GM12878 (cell line): ENCODE measurements around the gene KLK2. TPM values are rescaled to one million over a fixed set of nuclear protein-coding genes. Genes with fewer than 3 reads are reported as not detected.
A peak's percentile ranks its signal among the peaks of the same experiment; 100 is the strongest.

Experiments
- DPF2 ChIP-seq: fragments of 450-650 bp; IDR thresholded peaks from 2 replicates; pipeline ENCODE4 v1.6.1; 2017; ENCODE audit warnings: mild to moderate bottlenecking
- E4F1 ChIP-seq: fragments of 450-650 bp; IDR thresholded peaks from 2 replicates; pipeline ENCODE4 v1.6.1; 2018; ENCODE audit warnings: borderline replicate concordance, mild to moderate bottlenecking; ENCODE audit not compliant: partially characterized antibody
- MEF2A ChIP-seq: IDR thresholded peaks from 2 replicates; pipeline ENCODE4 v1.6.1; 2011; ENCODE audit warnings: low read depth, mild to moderate bottlenecking, low read length, moderate library complexity; ENCODE audit not compliant: insufficient read depth
- MLLT1 ChIP-seq: fragments of 450-650 bp; IDR thresholded peaks from 2 replicates; pipeline ENCODE4 v1.6.1; 2016; ENCODE audit warnings: mild to moderate bottlenecking
- MYC ChIP-seq: IDR thresholded peaks from 2 replicates; pipeline ENCODE4 v1.6.1; 2011; ENCODE audit warnings: mild to moderate bottlenecking, low read length, moderate library complexity, inconsistent platforms; ENCODE audit not compliant: insufficient read depth, insufficient replicate concordance, insufficient read length, severe bottlenecking
- NR2C1 ChIP-seq: fragments of 450-650 bp; IDR thresholded peaks from 2 replicates; pipeline ENCODE4 v1.6.1; 2017; ENCODE audit warnings: antibody characterized with exemption, mild to moderate bottlenecking, moderate library complexity
- RAD21 ChIP-seq: IDR thresholded peaks from 2 replicates; pipeline ENCODE4 v1.6.1; 2011; ENCODE audit warnings: mild to moderate bottlenecking, low read depth, low read length, moderate library complexity; ENCODE audit not compliant: insufficient read depth
- RELA ChIP-seq: fragments of 450-650 bp; IDR thresholded peaks from 2 replicates; pipeline ENCODE4 v1.8.0; 2014; ENCODE audit warnings: borderline replicate concordance; ENCODE audit not compliant: partially characterized antibody
- SIN3A ChIP-seq: IDR thresholded peaks from 2 replicates; pipeline ENCODE4 v1.6.1; 2012; ENCODE audit warnings: low read depth, low read length, improper control_type of control experiment
- SP1 ChIP-seq: IDR thresholded peaks from one replicate; pipeline ENCODE4 v1.6.1; 2011; ENCODE audit warnings: low read depth, low read length
- STAT3 ChIP-seq: IDR thresholded peaks from 2 replicates; pipeline ENCODE4 v1.6.1; 2011; ENCODE audit warnings: low read depth, low read length, improper control_type of control experiment
- ZNF384 ChIP-seq: IDR thresholded peaks from 2 replicates; pipeline ENCODE4 v1.6.1; 2012; ENCODE audit warnings: low read depth, mild to moderate bottlenecking, low read length, improper control_type of control experiment, borderline replicate concordance
- polyA plus RNA-seq, 11 experiments: library from polyadenylated mRNA; depleted of rRNA in 4 of 11; unstranded in 6 of 11; stranded (reverse) in 5 of 11; fragments of >200 nt; fragmentation: Nextera tagmentation in 4 of 11; fragmentation: Illumina TruSeq in 1 of 11; extraction: Ambion mirVana in 4 of 11; extraction: Trizol in 1 of 11; gene quantifications; 1 replicate in 1 of 11; 2 replicates in 10 of 11; pipeline versions ENCODE4 v1.2.1 to v1.2.3, GENCODE V29; 2011 to 2016; ENCODE audit warnings: inconsistent platforms in 2 of 11, missing spikeins in 2 of 11, low read depth in 1 of 11
- total RNA-seq, 4 experiments: library from RNA; depleted of rRNA in 3 of 4; stranded (reverse); fragments of >200 nt in 3 of 4; fragmentation: Illumina TruSeq in 1 of 4; extraction: Trizol in 1 of 4; gene quantifications; 2 replicates each; pipeline versions ENCODE4 v1.2.1 to v1.2.3, GENCODE V29; 2013 to 2021
- TF ChIP-seq, protein P1 (sequence below): fragments of 450-650 bp; formaldehyde crosslinking; IDR thresholded peaks from 2 replicates; pipeline ENCODE4 v1.4.0; 2022; ENCODE audit warnings: mild to moderate bottlenecking, moderate library complexity
- TF ChIP-seq, protein P2 (sequence below): fragments of 450-650 bp; conservative IDR thresholded peaks from 2 replicates; pipeline ENCODE4 v1.6.1; 2017; ENCODE audit warnings: mild to moderate bottlenecking, moderate library complexity
- TF ChIP-seq, protein P3 (sequence below): fragments of 450-650 bp; IDR thresholded peaks from 2 replicates; pipeline ENCODE4 v1.6.1; 2016; ENCODE audit warnings: mild to moderate bottlenecking
- TF ChIP-seq, protein P4 (sequence below): IDR thresholded peaks from 2 replicates; pipeline ENCODE4 v1.6.1; 2011; ENCODE audit warnings: low read depth, mild to moderate bottlenecking, low read length, moderate library complexity, borderline replicate concordance; ENCODE audit errors: extremely low read depth

The KLK2 gene
- total and polyA plus RNA-seq, 10 of the 15 experiments (the other 5 are each of a cell fraction or from before 2014, with no cell fraction given) = 0.19 to 3.1 (median 1.2) TPM

DNA sequence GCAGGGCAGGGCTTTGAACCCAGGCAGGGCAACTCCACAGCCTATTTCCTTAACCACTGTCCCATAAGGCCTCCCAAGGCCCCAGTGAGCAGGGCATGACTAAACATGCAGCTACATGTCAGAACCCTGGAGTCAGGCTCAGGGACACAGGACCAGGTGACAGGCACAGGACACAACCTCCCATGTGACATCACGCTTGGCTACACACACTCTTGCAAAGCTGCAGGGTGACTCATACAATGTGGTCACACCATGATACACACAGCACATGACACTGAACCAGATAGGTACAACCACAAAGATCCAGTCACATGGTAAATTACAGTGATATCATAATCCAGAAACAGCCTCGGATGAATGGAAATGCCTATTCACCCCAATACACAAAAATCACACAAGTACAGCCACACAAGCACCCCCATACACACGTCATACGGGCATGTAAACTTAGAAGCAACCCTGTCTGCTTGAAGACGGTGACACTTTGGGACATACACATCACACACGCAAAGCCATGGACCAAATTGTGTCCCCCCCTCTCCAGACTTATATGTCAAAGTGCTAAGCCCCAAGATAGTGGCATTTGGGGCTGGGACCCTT lies 23.5 kb downstream of the KLK2 start (continued):
- TF ChIP-seq SIN3A (no peak), E4F1 (no peak), RAD21 (no peak), RELA (peak; percentile 92), DPF2 (peak; percentile 89), MLLT1 (peak; percentile 93), STAT3 (peak; percentile 92; the same call in 1 of the 2 replicates), ZNF384 (no peak), MYC (no peak), SP1 (peak; percentile 77), NR2C1 (no peak), MEF2A (peak; percentile 91)
- TF ChIP-seq, protein P1, sequence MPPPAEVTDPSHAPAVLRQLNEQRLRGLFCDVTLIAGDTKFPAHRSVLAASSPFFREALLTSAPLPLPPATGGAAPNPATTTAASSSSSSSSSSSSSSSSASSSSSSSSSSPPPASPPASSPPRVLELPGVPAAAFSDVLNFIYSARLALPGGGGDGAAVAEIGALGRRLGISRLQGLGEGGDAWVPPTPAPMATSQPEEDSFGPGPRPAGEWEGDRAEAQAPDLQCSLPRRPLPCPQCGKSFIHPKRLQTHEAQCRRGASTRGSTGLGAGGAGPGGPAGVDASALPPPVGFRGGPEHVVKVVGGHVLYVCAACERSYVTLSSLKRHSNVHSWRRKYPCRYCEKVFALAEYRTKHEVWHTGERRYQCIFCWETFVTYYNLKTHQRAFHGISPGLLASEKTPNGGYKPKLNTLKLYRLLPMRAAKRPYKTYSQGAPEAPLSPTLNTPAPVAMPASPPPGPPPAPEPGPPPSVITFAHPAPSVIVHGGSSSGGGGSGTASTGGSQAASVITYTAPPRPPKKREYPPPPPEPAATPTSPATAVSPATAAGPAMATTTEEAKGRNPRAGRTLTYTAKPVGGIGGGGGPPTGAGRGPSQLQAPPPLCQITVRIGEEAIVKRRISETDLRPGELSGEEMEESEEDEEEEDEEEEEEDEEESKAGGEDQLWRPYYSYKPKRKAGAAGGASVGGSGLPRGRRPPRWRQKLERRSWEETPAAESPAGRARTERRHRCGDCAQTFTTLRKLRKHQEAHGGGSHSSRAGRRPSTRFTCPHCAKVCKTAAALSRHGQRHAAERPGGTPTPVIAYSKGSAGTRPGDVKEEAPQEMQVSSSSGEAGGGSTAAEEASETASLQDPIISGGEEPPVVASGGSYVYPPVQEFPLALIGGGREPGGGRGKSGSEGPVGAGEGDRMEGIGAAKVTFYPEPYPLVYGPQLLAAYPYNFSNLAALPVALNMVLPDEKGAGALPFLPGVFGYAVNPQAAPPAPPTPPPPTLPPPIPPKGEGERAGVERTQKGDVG (CRISPR knock-in tag) = no peak
- TF ChIP-seq, protein P2, sequence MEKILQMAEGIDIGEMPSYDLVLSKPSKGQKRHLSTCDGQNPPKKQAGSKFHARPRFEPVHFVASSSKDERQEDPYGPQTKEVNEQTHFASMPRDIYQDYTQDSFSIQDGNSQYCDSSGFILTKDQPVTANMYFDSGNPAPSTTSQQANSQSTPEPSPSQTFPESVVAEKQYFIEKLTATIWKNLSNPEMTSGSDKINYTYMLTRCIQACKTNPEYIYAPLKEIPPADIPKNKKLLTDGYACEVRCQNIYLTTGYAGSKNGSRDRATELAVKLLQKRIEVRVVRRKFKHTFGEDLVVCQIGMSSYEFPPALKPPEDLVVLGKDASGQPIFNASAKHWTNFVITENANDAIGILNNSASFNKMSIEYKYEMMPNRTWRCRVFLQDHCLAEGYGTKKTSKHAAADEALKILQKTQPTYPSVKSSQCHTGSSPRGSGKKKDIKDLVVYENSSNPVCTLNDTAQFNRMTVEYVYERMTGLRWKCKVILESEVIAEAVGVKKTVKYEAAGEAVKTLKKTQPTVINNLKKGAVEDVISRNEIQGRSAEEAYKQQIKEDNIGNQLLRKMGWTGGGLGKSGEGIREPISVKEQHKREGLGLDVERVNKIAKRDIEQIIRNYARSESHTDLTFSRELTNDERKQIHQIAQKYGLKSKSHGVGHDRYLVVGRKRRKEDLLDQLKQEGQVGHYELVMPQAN = 0 out of 2 replicates have a peak, but pooled peaks have one; percentile 37
- TF ChIP-seq, protein P3, sequence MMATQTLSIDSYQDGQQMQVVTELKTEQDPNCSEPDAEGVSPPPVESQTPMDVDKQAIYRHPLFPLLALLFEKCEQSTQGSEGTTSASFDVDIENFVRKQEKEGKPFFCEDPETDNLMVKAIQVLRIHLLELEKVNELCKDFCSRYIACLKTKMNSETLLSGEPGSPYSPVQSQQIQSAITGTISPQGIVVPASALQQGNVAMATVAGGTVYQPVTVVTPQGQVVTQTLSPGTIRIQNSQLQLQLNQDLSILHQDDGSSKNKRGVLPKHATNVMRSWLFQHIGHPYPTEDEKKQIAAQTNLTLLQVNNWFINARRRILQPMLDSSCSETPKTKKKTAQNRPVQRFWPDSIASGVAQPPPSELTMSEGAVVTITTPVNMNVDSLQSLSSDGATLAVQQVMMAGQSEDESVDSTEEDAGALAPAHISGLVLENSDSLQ = peak; percentile 85
- TF ChIP-seq, protein P4, sequence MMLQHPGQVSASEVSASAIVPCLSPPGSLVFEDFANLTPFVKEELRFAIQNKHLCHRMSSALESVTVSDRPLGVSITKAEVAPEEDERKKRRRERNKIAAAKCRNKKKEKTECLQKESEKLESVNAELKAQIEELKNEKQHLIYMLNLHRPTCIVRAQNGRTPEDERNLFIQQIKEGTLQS = peak; percentile 57; the same call in 1 of the 2 replicates
